Fibroblast of lung (primary cell): ENCODE measurements around the gene WFDC5.

Source experiments
- EZH2 ChIP-seq: IDR thresholded peaks from 2 replicates; pipeline ENCODE4 v1.5.1; 2012; ENCODE audit warnings: low read length, control low read depth, mild to moderate bottlenecking; ENCODE audit errors: missing control alignments
- TF ChIP-seq, protein P1 (sequence below), 2 donors: IDR thresholded peaks in 1 of 2; conservative IDR thresholded peaks in 1 of 2; 1 replicate in 1 of 2; 2 replicates in 1 of 2; pipeline ENCODE4 v1.5.1; 2011 to 2012; ENCODE audit warnings: low read length in 2 of 2, control low read depth in 1 of 2, inconsistent platforms in 1 of 2, low read depth in 1 of 2, mild to moderate bottlenecking in 1 of 2

DNA sequence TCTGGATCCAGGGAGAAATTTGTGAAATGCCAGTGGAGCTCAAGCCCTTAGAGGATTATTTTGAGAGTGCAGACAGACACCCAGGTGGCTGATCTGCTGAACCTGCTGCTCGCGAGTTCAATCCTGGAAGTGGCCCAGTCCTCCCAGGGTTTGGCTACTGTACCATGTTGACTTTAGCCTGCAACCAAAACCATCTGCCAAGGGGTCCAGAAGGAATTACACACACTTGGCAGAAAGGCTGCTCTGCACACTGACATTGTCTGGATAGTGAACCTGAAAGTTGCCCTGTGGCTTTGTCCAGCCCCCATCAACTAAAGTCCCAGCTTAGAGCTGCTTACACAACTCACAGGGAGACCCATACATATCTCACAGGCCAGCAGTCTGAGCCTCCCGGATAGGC is 38.2 kb upstream of the WFDC5 start:
- TF ChIP-seq, protein P1, sequence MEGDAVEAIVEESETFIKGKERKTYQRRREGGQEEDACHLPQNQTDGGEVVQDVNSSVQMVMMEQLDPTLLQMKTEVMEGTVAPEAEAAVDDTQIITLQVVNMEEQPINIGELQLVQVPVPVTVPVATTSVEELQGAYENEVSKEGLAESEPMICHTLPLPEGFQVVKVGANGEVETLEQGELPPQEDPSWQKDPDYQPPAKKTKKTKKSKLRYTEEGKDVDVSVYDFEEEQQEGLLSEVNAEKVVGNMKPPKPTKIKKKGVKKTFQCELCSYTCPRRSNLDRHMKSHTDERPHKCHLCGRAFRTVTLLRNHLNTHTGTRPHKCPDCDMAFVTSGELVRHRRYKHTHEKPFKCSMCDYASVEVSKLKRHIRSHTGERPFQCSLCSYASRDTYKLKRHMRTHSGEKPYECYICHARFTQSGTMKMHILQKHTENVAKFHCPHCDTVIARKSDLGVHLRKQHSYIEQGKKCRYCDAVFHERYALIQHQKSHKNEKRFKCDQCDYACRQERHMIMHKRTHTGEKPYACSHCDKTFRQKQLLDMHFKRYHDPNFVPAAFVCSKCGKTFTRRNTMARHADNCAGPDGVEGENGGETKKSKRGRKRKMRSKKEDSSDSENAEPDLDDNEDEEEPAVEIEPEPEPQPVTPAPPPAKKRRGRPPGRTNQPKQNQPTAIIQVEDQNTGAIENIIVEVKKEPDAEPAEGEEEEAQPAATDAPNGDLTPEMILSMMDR (conservative IDR thresholded peaks at IDR 0.05 in 1 of 2, IDR thresholded peaks at IDR 0.05 in 1 of 2; ENCODE audit: low read depth in 1 of 2, low read length in 2 of 2): no peak
- TF ChIP-seq EZH2: no peak
